Measurements from ENCODE around the gene RFC1.

GRCh38 chr4:39348371-39349315, 17.5 kb downstream of the RFC1 start:
- TF ChIP-seq CTCF (IDR thresholded peaks at IDR 0.05 in 8 of 11, conservative IDR thresholded peaks at IDR 0.05 in 3 of 11) (no peak), POLR2AphosphoS5 (IDR thresholded peaks at IDR 0.05) (no peak)

All from spleen (tissue), 7 donors.